ENCODE results near the gene SAMMSON. TPM values are rescaled to one million over a fixed set of nuclear protein-coding genes. Genes with fewer than 3 reads are reported as not detected.
A peak's percentile ranks its signal among the peaks of the same experiment; 100 is the strongest.

Gene SAMMSON
- polyA plus RNA-seq, 1 experiment = not detected

DNA sequence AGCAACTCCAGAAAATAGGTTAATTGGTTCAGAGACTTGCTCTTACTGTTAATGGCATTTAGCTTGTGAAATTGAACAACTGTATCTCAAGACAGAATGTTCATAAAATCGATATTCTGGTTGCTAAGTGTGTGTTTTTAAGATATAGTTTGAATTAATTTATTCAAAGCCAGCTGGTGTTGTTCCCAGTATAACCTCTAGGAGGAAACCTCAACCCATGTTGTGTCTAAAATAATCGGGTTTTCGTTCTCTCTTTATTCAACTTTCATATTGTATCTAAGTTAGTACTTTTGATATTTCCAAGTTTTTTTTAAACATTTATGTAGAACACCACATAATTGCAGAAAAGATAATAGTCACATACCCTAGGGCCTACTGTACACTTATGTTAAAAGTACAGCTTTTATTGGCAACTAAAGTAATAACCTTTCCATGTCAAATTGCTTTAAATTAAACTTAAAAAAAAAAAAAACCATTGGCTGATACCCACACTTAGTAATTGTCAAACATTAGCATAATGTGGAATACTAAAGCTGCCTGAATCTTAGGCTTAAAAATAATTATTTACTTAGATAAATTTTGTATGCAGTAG, 90.9 kb downstream of the SAMMSON start:
- H3K27me3 ChIP-seq (ENCODE audit: control insufficient read depth, insufficient read depth, low read length) = no peaks in the 10 kb centered on the region
- ChIA-PET CTCF (interaction anchor here (0.6 to 1.6 kb wide), 4 partner anchors 9 to 19 kb away, joined by 3 to 6 read pairs (median 3); no protein-coding TSS in a partner anchor), POLR2A (no interaction called here)
- H3K4me3 ChIP-seq (ENCODE audit: low read depth, low read length) = no peak overlapping the region
- DNase-seq (ENCODE audit: low read depth) = no peak
- TF ChIP-seq, protein P1, sequence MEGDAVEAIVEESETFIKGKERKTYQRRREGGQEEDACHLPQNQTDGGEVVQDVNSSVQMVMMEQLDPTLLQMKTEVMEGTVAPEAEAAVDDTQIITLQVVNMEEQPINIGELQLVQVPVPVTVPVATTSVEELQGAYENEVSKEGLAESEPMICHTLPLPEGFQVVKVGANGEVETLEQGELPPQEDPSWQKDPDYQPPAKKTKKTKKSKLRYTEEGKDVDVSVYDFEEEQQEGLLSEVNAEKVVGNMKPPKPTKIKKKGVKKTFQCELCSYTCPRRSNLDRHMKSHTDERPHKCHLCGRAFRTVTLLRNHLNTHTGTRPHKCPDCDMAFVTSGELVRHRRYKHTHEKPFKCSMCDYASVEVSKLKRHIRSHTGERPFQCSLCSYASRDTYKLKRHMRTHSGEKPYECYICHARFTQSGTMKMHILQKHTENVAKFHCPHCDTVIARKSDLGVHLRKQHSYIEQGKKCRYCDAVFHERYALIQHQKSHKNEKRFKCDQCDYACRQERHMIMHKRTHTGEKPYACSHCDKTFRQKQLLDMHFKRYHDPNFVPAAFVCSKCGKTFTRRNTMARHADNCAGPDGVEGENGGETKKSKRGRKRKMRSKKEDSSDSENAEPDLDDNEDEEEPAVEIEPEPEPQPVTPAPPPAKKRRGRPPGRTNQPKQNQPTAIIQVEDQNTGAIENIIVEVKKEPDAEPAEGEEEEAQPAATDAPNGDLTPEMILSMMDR (IDR thresholded peaks at IDR 0.05; ENCODE audit: insufficient read depth, low read depth, low read length) = peak; percentile 54
- H3K36me3 ChIP-seq (ENCODE audit: control insufficient read depth, insufficient read depth, low read length) = no peaks in the 10 kb centered on the region

DNA sequence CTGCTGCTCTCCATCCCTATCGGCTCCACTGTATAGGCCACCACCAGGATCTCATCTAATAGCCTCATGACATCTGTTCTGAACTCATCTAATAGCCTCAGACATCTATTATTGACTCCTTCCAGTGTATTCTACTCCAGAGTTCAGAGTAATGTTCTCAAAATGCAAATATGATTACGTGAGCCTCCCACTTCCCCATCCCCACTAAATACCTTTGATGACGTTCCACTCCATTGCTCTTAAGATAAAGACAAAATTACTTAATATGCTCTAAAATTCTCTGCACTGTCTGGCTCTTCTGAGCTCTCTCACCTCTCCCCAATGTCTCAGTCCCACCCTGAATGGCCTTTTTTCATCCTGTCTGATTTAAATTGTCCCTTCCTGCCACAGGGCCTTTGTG, 94.7 kb downstream of the SAMMSON start:
- ChIA-PET CTCF (interaction anchor here (1.6 kb wide), 1 partner anchor 14 kb away, joined by 4 read pairs; no protein-coding TSS in a partner anchor), POLR2A (no interaction called here)
- no peak overlapping the region for H3K4me3 ChIP-seq (ENCODE audit: low read depth, low read length)
- H3K27me3 ChIP-seq (ENCODE audit: control insufficient read depth, insufficient read depth, low read length) = no peaks in the 10 kb centered on the region
- no peaks in the 10 kb centered on the region for H3K36me3 ChIP-seq (ENCODE audit: control insufficient read depth, insufficient read depth, low read length)
- no peak for DNase-seq (ENCODE audit: low read depth)
- TF ChIP-seq, protein P1 (IDR thresholded peaks at IDR 0.05; ENCODE audit: insufficient read depth, low read depth, low read length) = no peak

DNA sequence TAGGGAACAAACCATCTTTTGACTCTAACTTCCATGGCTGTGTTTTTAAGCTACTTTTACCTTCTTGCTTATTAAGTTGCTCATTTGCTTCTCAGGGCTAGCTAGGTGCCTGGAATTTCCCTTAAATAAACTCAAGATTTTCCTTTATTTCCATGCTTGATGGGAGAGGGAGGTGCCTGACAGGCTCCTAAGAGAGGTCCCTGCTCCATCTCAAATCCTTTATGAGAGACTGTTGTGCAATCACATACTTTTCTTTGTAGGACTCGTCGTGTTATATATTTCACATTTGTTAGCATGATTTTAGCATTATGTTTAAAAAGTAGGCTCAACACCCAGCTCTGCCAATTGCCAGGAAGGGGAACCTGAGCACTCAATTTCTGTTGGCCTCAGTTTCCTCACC, 95.7 kb downstream of the SAMMSON start:
- Histone ChIP-seq H3K4me3 (ENCODE audit: low read depth, low read length) (no peak overlapping the region), H3K36me3 (ENCODE audit: control insufficient read depth, insufficient read depth, low read length) (no peaks in the 10 kb centered on the region), H3K27me3 (ENCODE audit: control insufficient read depth, insufficient read depth, low read length) (no peaks in the 10 kb centered on the region)
- ChIA-PET POLR2A (no interaction called here), CTCF (no interaction called here)
- TF ChIP-seq, protein P1 (IDR thresholded peaks at IDR 0.05; ENCODE audit: insufficient read depth, low read depth, low read length) = no peak
- DNase-seq (ENCODE audit: low read depth) = no peak

DNA sequence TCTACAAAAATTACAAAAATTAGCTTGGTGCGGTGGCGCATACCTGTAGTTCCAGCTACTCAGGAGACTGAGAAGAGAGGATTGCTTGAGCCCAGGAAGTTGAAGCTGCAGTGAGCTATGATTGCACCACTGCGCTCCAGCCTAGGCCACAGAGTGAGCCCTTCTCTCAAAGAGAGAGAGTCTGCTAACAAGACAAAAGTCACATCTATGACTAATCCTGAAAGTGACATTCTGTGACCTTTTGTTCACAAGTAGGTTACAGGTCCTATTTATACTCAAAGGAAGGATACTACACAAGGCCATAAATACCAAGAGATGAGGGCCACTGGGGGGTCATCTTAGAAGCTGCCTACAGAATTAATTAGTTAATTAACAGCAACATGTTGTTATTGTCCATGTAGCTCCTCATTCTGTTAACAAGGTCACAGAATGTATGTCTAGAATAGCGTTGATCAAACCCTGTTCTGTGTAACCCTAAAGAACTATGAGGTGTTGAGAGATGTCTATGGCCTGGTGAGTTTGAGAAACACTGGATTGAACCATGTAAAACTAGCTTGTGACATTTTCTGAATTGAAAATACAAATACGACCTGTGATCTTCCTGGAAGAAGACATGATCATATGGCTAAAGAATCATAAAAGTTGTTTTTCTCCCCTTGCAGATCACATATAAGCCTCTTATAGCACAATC, 97.0 kb downstream of the SAMMSON start:
- DNase-seq (ENCODE audit: low read depth) = no peak
- Histone ChIP-seq H3K36me3 (ENCODE audit: control insufficient read depth, insufficient read depth, low read length) (no peaks in the 10 kb centered on the region), H3K4me3 (ENCODE audit: low read depth, low read length) (no peak overlapping the region), H3K27me3 (ENCODE audit: control insufficient read depth, insufficient read depth, low read length) (no peaks in the 10 kb centered on the region)
- TF ChIP-seq, protein P1 (IDR thresholded peaks at IDR 0.05; ENCODE audit: insufficient read depth, low read depth, low read length) = no peak
- POLR2A ChIA-PET = no interaction called here
- CTCF ChIA-PET = no interaction called here

DNA sequence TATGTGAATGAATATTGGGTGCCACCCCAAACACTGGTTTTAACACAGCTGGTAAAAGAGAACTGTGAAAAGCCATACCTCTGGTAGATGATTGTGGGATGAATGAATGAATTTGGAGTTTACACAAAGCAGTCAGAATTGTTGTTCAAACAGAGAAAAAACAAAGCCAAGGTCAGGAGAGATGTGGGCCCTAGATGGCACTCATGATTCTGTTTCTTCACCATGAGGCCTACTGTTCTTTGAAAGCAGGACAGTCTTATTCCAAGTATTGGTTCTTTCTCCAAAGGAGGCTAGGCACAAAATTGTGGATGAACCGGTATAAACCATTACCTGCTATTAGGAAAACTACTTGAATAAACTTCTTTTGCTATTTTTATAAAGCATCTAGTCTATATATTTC, 97.6 kb downstream of the SAMMSON start:
- no peak overlapping the region for H3K4me3 ChIP-seq (ENCODE audit: low read depth, low read length)
- TF ChIP-seq, protein P1 (IDR thresholded peaks at IDR 0.05; ENCODE audit: insufficient read depth, low read depth, low read length) = no peak
- H3K36me3 ChIP-seq (ENCODE audit: control insufficient read depth, insufficient read depth, low read length) = no peaks in the 10 kb centered on the region
- no peak for DNase-seq (ENCODE audit: low read depth)
- CTCF ChIA-PET = no interaction called here
- no peaks in the 10 kb centered on the region for H3K27me3 ChIP-seq (ENCODE audit: control insufficient read depth, insufficient read depth, low read length)
- POLR2A ChIA-PET = no interaction called here
